ENCODE measurements around the gene RBM12. TPM values are rescaled to one million over a fixed set of nuclear protein-coding genes. Genes with fewer than 3 reads are reported as not detected.

RBM12 gene
- total and polyA plus RNA-seq, 2 of the 8 experiments (the other 6 are each of a cell fraction or from before 2014, with no cell fraction given): 187 to 214 TPM

GRCh38 chr20:35699957-35700624 is 35.4 kb upstream of the RBM12 start (continued):
- TF ChIP-seq GTF2F1 (IDR thresholded peaks at IDR 0.05; ENCODE audit: borderline replicate concordance, low read depth, low read length) (no peak), ASH2L (IDR thresholded peaks at IDR 0.05; ENCODE audit: low read length) (no peak), YY1 (IDR thresholded peaks at IDR 0.05; ENCODE audit: low read depth, low read length) (no peak), SP4 (IDR thresholded peaks at IDR 0.05; ENCODE audit: low read length) (no peak), CHD2 (IDR thresholded peaks at IDR 0.05; ENCODE audit: low read length) (no peak), RFX5 (IDR thresholded peaks at IDR 0.05; ENCODE audit: borderline replicate concordance, low read depth, low read length) (no peak), USF2 (IDR thresholded peaks at IDR 0.05; ENCODE audit: low read length) (no peak), ATF3 (IDR thresholded peaks at IDR 0.05; ENCODE audit: insufficient read depth, low read depth, low read length) (no peak), POLR2A (IDR thresholded peaks at IDR 0.05; ENCODE audit: control extremely low read depth in 1 of 2, low read depth in 2 of 2, low read length in 2 of 2) (no peak), CEBPB (IDR thresholded peaks at IDR 0.05; ENCODE audit: low read depth, low read length) (no peak)
